ENCODE measurements around the gene RCAN1.

DNA sequence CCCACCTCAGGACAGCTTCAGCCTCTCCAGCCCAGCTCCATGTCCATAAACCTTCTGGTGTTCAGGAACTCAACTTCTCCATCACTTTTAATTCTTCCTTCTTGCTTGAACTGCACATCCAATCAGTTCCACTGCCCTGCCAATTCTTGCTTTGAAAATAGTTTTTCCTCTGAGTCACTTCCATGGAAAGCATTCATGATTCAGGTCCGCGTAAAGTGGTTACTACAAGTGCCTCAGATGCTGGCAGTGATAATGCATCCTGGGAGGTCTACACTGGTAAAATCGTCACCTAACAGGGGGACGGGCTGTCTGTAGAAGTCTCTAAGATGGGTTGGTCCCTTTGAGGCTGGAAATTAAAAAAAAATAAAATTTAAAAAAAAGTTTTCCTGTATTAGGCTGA is 25.9 kb upstream of the RCAN1 start:
- TF ChIP-seq ZC3H11A (IDR thresholded peaks at IDR 0.05; ENCODE audit: low read depth, low read length) (no peak), SMAD2 (IDR thresholded peaks at IDR 0.05; ENCODE audit: low read depth, low read length) (no peak), SMARCB1 (IDR thresholded peaks at IDR 0.05; ENCODE audit: insufficient read length, low read depth) (no peak), MLLT1 (IDR thresholded peaks at IDR 0.05) (no peak), NCOA6 (IDR thresholded peaks at IDR 0.05) (no peak), RUNX1 (IDR thresholded peaks at IDR 0.05; ENCODE audit: low read depth) (no peak), POLR2A (conservative IDR thresholded peaks at IDR 0.05) (no peak), POLR2AphosphoS5 (IDR thresholded peaks at IDR 0.05; ENCODE audit: control insufficient read depth, insufficient read depth, low read depth, low read length) (no peak), ZNF609 (CRISPR knock-in tag; IDR thresholded peaks at IDR 0.05; ENCODE audit: borderline replicate concordance) (no peak), E2F1 (CRISPR knock-in tag; IDR thresholded peaks at IDR 0.05) (no peak)
